ENCODE results near the gene LSMEM2. TPM values are rescaled to one million over a fixed set of nuclear protein-coding genes. Genes with fewer than 3 reads are reported as not detected.

The LSMEM2 gene
- total RNA-seq, 3 donors from 2014 or later (not counting 1 experiment from before 2014, with no cell fraction given): not detected

DNA sequence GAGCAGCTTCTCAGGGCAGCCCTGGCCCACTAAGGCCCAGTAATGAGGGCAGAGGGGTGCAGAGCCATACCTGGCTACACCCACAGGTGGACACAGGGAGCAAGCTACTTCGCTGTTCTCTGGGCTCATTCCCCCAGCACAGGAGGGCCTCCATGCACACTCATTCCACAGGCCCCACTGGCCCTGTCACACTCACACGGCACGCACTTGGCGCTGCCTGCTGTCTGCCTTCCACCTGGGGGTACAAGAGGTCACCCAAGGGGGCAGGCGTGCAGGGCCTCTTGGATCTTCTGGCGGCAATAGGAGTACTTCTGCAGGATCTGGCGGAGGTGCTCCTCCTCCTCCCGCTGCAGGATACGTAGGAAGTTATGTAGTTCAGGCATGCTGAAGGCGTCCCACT lies 51.4 kb downstream of the LSMEM2 start:
- no peak overlapping the region for H3K4me3 Mint-ChIP-seq
- intact Hi-C loops (cut with micrococcal nuclease): no loop called here
- Histone ChIP-seq H3K27me3 (ENCODE audit: control insufficient read depth, insufficient read depth, low read length) (no peaks in the 10 kb centered on the region), H3K4me3 (ENCODE audit: low read length) (no peak overlapping the region), H3K27ac (ENCODE audit: low read length) (no peak overlapping the region), H3K9me3 (ENCODE audit: control insufficient read depth, insufficient read depth, low read length) (no peaks in the 10 kb centered on the region), H3K4me1 (ENCODE audit: control insufficient read depth, insufficient read depth, low read length) (peaks cover 61% of the 10 kb centered on the region), H3K36me3 (ENCODE audit: control insufficient read depth, insufficient read depth, low read length) (peaks cover 42% of the 10 kb centered on the region)
- DNase-seq (no peak), ATAC-seq (no peak)
- peak overlapping the region in 1 of 2 donors; percentile 24 for H3K27ac Mint-ChIP-seq
- H3K4me1 Mint-ChIP-seq: peaks cover 24 to 47% of the 10 kb centered on the region in 2 donors
- TF ChIP-seq, protein P1, sequence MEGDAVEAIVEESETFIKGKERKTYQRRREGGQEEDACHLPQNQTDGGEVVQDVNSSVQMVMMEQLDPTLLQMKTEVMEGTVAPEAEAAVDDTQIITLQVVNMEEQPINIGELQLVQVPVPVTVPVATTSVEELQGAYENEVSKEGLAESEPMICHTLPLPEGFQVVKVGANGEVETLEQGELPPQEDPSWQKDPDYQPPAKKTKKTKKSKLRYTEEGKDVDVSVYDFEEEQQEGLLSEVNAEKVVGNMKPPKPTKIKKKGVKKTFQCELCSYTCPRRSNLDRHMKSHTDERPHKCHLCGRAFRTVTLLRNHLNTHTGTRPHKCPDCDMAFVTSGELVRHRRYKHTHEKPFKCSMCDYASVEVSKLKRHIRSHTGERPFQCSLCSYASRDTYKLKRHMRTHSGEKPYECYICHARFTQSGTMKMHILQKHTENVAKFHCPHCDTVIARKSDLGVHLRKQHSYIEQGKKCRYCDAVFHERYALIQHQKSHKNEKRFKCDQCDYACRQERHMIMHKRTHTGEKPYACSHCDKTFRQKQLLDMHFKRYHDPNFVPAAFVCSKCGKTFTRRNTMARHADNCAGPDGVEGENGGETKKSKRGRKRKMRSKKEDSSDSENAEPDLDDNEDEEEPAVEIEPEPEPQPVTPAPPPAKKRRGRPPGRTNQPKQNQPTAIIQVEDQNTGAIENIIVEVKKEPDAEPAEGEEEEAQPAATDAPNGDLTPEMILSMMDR (IDR thresholded peaks at IDR 0.05): no peak
- 99% methylated on average over 10 of the region's 10 CpGs for WGBS (ENCODE audit: insufficient coverage)
- H3K9me3 Mint-ChIP-seq: no peaks in the 10 kb centered on the region
- H3K27me3 Mint-ChIP-seq (ENCODE audit: low read depth in 2 of 2): no peaks in the 10 kb centered on the region
- H3K36me3 Mint-ChIP-seq: no peaks in the 10 kb centered on the region

- Mint-ChIP-seq H3K27me3 (ENCODE audit: low read depth in 2 of 2) (no peaks in the 10 kb centered on the region), H3K9me3 (no peaks in the 10 kb centered on the region), H3K36me3 (no peaks in the 10 kb centered on the region), H3K4me1 (peaks cover 35 to 55% of the 10 kb centered on the region in 2 donors), H3K4me3 (no peak overlapping the region), H3K27ac (no peak overlapping the region)
- H3K9me3 ChIP-seq (ENCODE audit: control insufficient read depth, insufficient read depth, low read length): no peaks in the 10 kb centered on the region
- DNase-seq (no peak), ATAC-seq (no peak)
- TF ChIP-seq, protein P1 (IDR thresholded peaks at IDR 0.05): no peak
- peaks cover 41% of the 10 kb centered on the region for H3K36me3 ChIP-seq (ENCODE audit: control insufficient read depth, insufficient read depth, low read length)
- peaks cover 69% of the 10 kb centered on the region for H3K4me1 ChIP-seq (ENCODE audit: control insufficient read depth, insufficient read depth, low read length)
- intact Hi-C loops (cut with micrococcal nuclease): no loop called here
- 95% methylated on average over 19 of the region's 19 CpGs for WGBS (ENCODE audit: insufficient coverage)
- no peak overlapping the region for H3K4me3 ChIP-seq (ENCODE audit: low read length)
- no peak overlapping the region for H3K27ac ChIP-seq (ENCODE audit: low read length)
- no peaks in the 10 kb centered on the region for H3K27me3 ChIP-seq (ENCODE audit: control insufficient read depth, insufficient read depth, low read length)
Observed at GRCh38 chr3:50331364-50331907, 52.5 kb downstream of the LSMEM2 start.

DNA sequence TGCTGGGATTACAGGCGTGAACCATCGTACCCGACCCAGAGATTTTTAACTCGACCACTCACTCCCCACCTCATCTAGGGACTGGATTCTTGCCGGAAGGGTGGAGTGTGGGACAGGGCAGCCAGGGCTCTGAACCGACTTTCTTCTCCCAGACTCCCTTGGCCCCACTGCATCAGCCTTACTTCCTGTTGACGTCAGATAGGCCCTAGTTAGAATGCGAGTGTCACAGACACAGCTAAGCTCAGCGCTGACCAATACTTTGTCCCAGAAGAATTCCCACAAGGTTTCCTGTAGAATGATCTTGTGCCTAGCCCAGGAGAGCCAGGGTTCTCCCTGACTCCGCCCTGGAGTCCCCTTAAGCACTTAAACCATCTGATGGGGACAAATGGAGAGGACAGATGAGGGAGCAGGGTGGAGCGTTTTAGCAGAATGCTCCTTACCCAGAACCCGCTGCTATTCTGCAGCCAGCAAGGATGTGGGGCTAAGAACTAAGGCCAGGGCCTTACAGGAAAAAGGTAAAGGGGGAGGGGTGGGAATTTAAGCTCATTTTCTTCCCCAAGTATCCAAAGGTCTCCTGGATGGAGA lies 54.9 kb downstream of the LSMEM2 start:
- ATAC-seq (no peak), DNase-seq (peak in 1 of 2 donors; percentile 76)
- H3K4me1 Mint-ChIP-seq: peaks cover 40 to 60% of the 10 kb centered on the region in 2 donors
- no peaks in the 10 kb centered on the region for H3K27me3 Mint-ChIP-seq (ENCODE audit: low read depth in 2 of 2)
- 70% methylated on average over 12 of the region's 12 CpGs for WGBS (ENCODE audit: insufficient coverage)
- H3K27ac ChIP-seq (ENCODE audit: low read length): peak overlapping the region; percentile 69
- H3K4me3 ChIP-seq (ENCODE audit: low read length): no peak overlapping the region
- no peaks in the 10 kb centered on the region for H3K27me3 ChIP-seq (ENCODE audit: control insufficient read depth, insufficient read depth, low read length)
- TF ChIP-seq, protein P1 (IDR thresholded peaks at IDR 0.05): no peak
- peaks cover 2% of the 10 kb centered on the region for H3K36me3 Mint-ChIP-seq
- H3K9me3 ChIP-seq (ENCODE audit: control insufficient read depth, insufficient read depth, low read length): no peaks in the 10 kb centered on the region
- no peaks in the 10 kb centered on the region for H3K9me3 Mint-ChIP-seq
- intact Hi-C loops (cut with micrococcal nuclease): no loop called here
- H3K4me3 Mint-ChIP-seq: peak overlapping the region; percentile 63
- H3K27ac Mint-ChIP-seq: peak overlapping the region; percentile 88 to 93
- H3K4me1 ChIP-seq (ENCODE audit: control insufficient read depth, insufficient read depth, low read length): peaks cover 63% of the 10 kb centered on the region
- H3K36me3 ChIP-seq (ENCODE audit: control insufficient read depth, insufficient read depth, low read length): peaks cover 46% of the 10 kb centered on the region

Measured in natural killer cell (primary cell).